ENCODE measurements around the gene G6PC1. TPM values are rescaled to one million over a fixed set of nuclear protein-coding genes. Genes with fewer than 3 reads are reported as not detected.

G6PC1 gene
- total and polyA plus RNA-seq, 2 of the 13 experiments (the other 11 are each of a cell fraction or from before 2014, with no cell fraction given), result 1.7 to 37.9 TPM

GRCh38 chr17:42894283-42895184 is 6.1 kb upstream of the G6PC1 start (continued):
- TF ChIP-seq ZNF547 (CRISPR knock-in tag; IDR thresholded peaks at IDR 0.05) (0 out of 2 replicates have a peak, but pooled peaks have one; percentile 30), POLR2AphosphoS5 (IDR thresholded peaks at IDR 0.05; ENCODE audit: low read depth, low read length) (peak; percentile 78), TFAP4 (IDR thresholded peaks at IDR 0.05; ENCODE audit: borderline replicate concordance, low read depth) (peak; percentile 87), ZNF362 (CRISPR knock-in tag; IDR thresholded peaks at IDR 0.05; ENCODE audit: borderline replicate concordance) (peak; percentile 95), ARID3A (IDR thresholded peaks at IDR 0.05; ENCODE audit: low read depth, low read length) (0 out of 2 replicates have a peak, but pooled peaks have one; percentile 3), CEBPG (CRISPR knock-in tag; IDR thresholded peaks at IDR 0.05) (peak; percentile 37; the same call in 1 of the 2 replicates), DPF2 (CRISPR knock-in tag; IDR thresholded peaks at IDR 0.05; ENCODE audit: borderline replicate concordance, low read depth) (peak; percentile 91; the same call in 1 of the 2 replicates), CENPT (CRISPR knock-in tag; IDR thresholded peaks at IDR 0.05; ENCODE audit: low read depth) (no peak), THAP11 (CRISPR knock-in tag; IDR thresholded peaks at IDR 0.05) (peak; percentile 67), MAX (IDR thresholded peaks at IDR 0.05) (peak; percentile 90), CC2D1A (CRISPR knock-in tag; IDR thresholded peaks at IDR 0.05) (no peak), KMT2B (CRISPR knock-in tag; IDR thresholded peaks at IDR 0.05) (no peak; the same call in 1 of the 2 replicates), SIX4 (CRISPR knock-in tag; IDR thresholded peaks at IDR 0.05) (0 out of 2 replicates have a peak, but pooled peaks have one; percentile 16), ZFP36L1 (CRISPR knock-in tag; IDR thresholded peaks at IDR 0.05) (peak; percentile 81), GPBP1L1 (CRISPR knock-in tag; IDR thresholded peaks at IDR 0.05) (no peak), NFKBIZ (CRISPR knock-in tag; IDR thresholded peaks at IDR 0.05) (peak; percentile 82), PPARG (CRISPR knock-in tag; conservative IDR thresholded peaks at IDR 0.05) (peak; percentile 92), ZEB1 (IDR thresholded peaks at IDR 0.05; ENCODE audit: insufficient replicate concordance, low read depth) (peak; percentile 97), RELA (CRISPR knock-in tag; IDR thresholded peaks at IDR 0.05) (no peak), HNF1B (CRISPR knock-in tag; IDR thresholded peaks at IDR 0.05) (peak; percentile 100), ZBTB25 (CRISPR knock-in tag; IDR thresholded peaks at IDR 0.05) (peak; percentile 87; the same call in 1 of the 2 replicates)

Data from HepG2 (cell line).